GM12873 (cell line): ENCODE measurements around the gene DHRS13.

Experiments
- TF ChIP-seq, protein P1 (sequence below): IDR thresholded peaks from 2 replicates; pipeline ENCODE4 v1.5.1; 2012; ENCODE audit warnings: low read depth, mild to moderate bottlenecking, moderate library complexity, low read length, control low read depth; ENCODE audit not compliant: insufficient read depth; ENCODE audit errors: missing control alignments

Gene DHRS13

GRCh38 chr17:28858801-28859355 is 44.0 kb downstream of the DHRS13 start:
- TF ChIP-seq, protein P1, sequence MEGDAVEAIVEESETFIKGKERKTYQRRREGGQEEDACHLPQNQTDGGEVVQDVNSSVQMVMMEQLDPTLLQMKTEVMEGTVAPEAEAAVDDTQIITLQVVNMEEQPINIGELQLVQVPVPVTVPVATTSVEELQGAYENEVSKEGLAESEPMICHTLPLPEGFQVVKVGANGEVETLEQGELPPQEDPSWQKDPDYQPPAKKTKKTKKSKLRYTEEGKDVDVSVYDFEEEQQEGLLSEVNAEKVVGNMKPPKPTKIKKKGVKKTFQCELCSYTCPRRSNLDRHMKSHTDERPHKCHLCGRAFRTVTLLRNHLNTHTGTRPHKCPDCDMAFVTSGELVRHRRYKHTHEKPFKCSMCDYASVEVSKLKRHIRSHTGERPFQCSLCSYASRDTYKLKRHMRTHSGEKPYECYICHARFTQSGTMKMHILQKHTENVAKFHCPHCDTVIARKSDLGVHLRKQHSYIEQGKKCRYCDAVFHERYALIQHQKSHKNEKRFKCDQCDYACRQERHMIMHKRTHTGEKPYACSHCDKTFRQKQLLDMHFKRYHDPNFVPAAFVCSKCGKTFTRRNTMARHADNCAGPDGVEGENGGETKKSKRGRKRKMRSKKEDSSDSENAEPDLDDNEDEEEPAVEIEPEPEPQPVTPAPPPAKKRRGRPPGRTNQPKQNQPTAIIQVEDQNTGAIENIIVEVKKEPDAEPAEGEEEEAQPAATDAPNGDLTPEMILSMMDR = no peak

DNA sequence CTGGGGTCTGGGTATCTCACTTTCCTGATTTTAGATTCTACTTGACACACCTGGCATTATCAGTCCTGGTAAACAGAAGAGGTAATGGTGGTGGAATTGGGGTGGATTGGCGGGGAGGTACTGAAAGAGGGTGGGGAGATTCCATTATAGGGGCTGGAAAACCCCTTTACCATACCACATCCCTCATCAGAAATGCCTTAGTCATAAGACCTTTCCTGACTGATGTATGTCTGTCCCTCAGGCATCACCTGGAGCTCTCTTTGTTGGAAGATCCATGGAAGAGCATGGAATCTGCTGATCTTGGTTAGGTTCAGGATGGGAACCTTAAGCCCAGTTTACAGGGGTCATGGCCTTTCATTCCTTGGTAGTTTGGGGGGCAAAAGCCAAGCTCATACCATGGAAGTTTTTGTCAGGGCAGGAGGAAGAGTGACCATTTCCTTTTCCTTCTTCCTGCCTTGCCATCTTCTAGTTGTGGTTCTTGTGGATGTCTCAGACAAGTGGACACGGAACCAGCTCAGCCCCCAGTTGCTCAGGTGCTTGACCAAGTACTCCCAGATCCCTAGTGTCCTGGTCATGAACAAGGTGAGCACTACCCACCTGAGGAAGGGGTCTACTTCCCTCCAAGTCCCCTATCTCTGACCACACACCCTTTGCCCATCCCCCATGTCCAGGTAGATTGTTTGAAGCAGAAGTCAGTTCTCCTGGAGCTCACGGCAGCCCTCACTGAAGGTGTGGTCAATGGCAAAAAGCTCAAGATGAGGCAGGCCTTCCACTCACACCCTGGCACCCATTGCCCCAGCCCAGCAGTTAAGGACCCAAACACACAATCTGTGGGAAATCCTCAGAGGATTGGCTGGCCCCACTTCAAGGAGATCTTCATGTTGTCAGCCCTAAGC is 44.7 kb downstream of the DHRS13 start:
- TF ChIP-seq, protein P1 = no peak

DNA sequence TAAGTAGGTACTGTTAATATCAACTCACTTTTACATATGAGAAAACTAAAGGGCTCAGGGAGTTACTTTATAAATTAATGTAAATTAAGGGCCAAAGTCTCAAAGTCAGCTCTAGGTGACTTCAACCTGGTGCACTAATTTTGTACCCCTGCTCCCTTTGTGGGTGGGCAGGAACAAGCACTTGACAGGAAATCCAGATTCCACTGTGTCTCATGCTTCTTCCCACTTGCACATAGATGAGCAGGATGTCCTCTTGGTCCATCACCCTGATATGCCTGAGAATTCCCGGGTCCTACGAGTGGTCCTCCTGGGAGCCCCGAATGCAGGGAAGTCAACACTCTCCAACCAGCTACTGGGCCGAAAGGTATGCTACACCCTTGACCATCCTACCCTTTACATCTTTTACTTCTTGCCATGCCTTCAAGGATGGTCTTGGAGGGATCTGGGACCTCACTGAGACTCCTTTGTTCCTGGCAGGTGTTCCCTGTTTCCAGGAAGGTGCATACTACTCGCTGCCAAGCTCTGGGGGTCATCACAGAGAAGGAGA is 46.8 kb downstream of the DHRS13 start:
- TF ChIP-seq, protein P1 = no peak

- TF ChIP-seq, protein P1 = no peak
Measured at GRCh38 chr17:28855336-28855679, 47.6 kb downstream of the DHRS13 start.

GRCh38 chr17:28854457-28855335 is 48.2 kb downstream of the DHRS13 start, which contains the start of gene ERAL1:
Gene ERAL1, plus strand, starts transcription at chr17:28855016. Its CDS starts 19 bp downstream, at chr17:28855035.
- TF ChIP-seq, protein P1 = peak; percentile 10

DNA sequence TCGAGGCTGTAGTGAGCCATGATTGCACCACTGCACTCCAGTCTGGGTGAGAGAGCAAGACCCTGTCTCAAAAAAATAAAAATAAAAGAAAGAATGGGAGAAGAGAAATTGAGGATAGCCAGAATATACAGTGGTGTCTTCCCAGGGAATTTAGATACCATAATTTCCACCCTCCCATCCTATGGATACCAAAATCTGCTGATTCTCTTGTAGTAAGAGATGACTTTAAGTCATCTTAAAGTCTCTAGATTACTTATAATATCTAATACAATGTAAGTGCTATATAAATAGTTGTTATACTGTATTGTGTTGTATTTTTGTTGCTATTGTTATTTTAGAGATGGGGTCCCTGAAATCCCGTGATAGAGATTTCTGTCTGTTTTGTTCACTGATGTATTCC is 49.6 kb downstream of the DHRS13 start:
- TF ChIP-seq, protein P1 = no peak
